Measurements from ENCODE around the gene ZNF827.
A peak's percentile ranks its signal among the peaks of the same experiment; 100 is the strongest.
"Not testable (repeated sequence)": the region's sequence is repeated elsewhere in the genome, so short reads cannot be mapped to it uniquely, and the experiment has no call there.

The ZNF827 gene

DNA sequence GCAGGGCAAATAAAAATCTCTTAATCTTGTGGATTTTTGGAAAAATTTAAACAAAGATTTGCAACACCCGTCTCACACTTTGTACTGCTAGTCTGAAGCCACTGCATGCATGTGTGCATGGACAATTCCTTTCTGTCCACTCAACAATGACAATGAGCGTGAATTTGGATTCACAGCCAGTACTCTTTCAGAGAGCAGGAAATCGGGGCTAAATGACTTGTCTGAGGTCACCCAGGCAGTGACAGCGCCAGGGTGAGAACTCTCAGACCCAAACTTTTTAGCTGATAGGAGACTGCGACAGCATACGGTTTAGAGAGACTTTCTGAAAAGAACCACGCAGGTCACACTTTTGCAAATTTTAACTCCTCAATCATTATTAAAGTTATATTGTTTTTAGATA lies 90.9 kb downstream of the ZNF827 start:
- H3K36me3 Mint-ChIP-seq (ENCODE audit: low read depth): peaks cover 79% of the 10 kb centered on the region
- no peak overlapping the region for H3K27ac Mint-ChIP-seq
- H3K9me3 Mint-ChIP-seq: no peaks in the 10 kb centered on the region

DNA sequence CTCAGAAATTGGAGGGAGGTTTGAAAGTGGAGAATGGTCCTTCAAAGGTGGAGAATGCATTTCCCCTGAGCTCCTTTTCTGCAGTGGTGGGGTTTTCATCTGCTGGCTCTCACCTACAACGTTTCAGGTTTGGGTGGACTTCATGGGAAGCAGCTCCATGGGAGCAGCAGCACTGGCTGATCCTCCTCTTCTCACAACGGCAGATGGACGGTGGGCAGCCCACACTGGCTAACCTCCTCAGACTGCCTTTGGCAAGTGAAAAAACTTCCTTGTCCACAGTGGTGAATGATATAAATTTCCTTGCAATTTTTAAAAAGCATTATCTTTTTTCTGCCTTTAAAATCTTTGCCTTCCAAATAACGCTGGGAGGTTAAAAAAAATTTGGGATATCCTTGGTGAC lies 93.5 kb downstream of the ZNF827 start:
- no peak for DNase-seq
- H3K4me3 Mint-ChIP-seq: no peak overlapping the region
- H3K36me3 Mint-ChIP-seq (ENCODE audit: low read depth): peaks cover 88% of the 10 kb centered on the region
- no peak overlapping the region for H3K27ac Mint-ChIP-seq
- H3K27me3 Mint-ChIP-seq: no peaks in the 10 kb centered on the region
- H3K4me1 Mint-ChIP-seq (ENCODE audit: low read depth): peaks cover 31% of the 10 kb centered on the region
- H3K9me3 Mint-ChIP-seq: no peaks in the 10 kb centered on the region

More for the DNA sequence above, 90.9 kb downstream of the ZNF827 start:
- no peak for DNase-seq
- Mint-ChIP-seq H3K27me3 (no peaks in the 10 kb centered on the region), H3K4me1 (ENCODE audit: low read depth) (peaks cover 25% of the 10 kb centered on the region), H3K4me3 (no peak overlapping the region)

DNA sequence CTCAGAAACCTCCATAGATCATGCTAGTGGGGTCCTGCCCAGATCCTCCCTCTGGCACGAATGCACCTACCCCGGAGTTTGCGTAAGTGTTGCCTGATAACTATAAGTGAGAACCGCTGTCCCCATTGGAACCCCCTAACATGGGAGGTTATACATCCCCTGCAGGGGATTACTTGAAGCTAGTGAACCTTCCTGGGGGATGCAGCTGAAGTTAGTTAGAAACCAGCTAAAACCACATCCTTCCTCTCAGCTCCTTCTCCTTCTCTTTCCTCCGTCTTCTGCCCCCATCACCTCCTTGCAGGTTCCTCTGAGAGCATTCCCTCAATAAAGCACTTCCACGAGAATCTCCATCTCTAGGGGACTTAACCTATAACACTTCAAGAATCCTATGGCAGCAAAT lies 95.0 kb downstream of the ZNF827 start:
- H3K36me3 Mint-ChIP-seq (ENCODE audit: low read depth): peaks cover 91% of the 10 kb centered on the region
- H3K4me1 Mint-ChIP-seq (ENCODE audit: low read depth): peaks cover 36% of the 10 kb centered on the region
- H3K27ac Mint-ChIP-seq: peak overlapping the region; percentile 70
- no peaks in the 10 kb centered on the region for H3K9me3 Mint-ChIP-seq
- H3K4me3 Mint-ChIP-seq: no peak overlapping the region
- no peaks in the 10 kb centered on the region for H3K27me3 Mint-ChIP-seq
- DNase-seq: no peak

- H3K9me3 Mint-ChIP-seq: no peaks in the 10 kb centered on the region
- H3K36me3 Mint-ChIP-seq (ENCODE audit: low read depth): peaks cover 90% of the 10 kb centered on the region
- H3K27ac Mint-ChIP-seq: no peak overlapping the region
- H3K27me3 Mint-ChIP-seq: no peaks in the 10 kb centered on the region
- H3K4me1 Mint-ChIP-seq (ENCODE audit: low read depth): peaks cover 36% of the 10 kb centered on the region
- no peak for DNase-seq
- no peak overlapping the region for H3K4me3 Mint-ChIP-seq
These were observed 95.5 kb downstream of the ZNF827 start for GRCh38 chr4:145843148-145843547.

DNA sequence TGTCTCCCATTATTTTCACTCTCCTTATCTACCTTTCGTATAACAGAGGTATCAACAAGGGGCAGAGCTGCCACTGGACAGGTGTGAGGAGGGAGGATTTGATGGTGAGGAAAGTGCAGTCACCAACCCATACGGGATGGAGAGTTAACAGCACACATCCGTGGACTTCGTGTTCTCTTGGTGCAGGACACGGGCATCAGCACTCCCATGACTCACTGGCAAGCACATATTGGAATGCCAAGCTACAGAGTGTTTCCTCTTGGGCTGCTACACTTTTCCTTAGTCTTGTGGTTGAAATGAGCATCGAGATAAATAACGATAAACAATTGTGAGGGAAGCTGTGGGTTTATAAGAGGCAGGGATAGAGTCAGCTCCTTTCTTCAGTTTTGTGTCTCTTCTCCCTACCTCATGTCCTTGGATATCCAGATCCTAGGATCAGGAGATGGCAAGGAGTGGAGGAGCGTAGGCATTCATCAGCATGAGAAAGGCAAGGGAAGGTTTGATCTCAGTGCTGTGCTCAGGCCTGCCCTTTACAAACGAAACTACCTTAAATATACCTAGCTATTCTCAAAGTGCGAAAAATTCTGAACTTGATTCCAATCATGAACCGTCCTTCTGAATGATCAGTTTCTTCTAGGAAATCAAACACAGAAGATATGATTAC lies 96.3 kb downstream of the ZNF827 start:
- no peak overlapping the region for H3K27ac Mint-ChIP-seq
- no peak for DNase-seq

DNA sequence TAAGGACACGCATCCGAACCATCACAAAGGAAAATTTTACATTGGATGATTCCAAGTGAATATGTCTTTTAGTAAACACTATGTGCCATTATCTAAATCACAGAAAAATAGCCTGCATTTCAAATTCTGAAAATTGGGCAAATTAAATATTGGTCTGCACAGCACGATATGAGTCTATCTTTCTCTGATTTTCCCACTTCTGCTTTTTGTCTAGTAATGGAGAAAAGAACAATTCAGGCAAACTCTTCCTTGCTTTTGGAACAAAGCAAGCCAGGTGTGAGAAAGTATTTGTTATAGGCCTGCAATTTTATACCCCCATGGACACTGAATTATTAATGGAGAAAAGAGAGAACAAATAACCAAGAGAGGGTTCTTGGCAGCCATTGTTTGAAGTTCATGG lies 97.8 kb downstream of the ZNF827 start:
- H3K27me3 Mint-ChIP-seq: no peaks in the 10 kb centered on the region
- no peaks in the 10 kb centered on the region for H3K9me3 Mint-ChIP-seq
- H3K27ac Mint-ChIP-seq: no peak overlapping the region
- H3K4me3 Mint-ChIP-seq: no peak overlapping the region
- H3K36me3 Mint-ChIP-seq (ENCODE audit: low read depth): peaks cover 78% of the 10 kb centered on the region
- H3K4me1 Mint-ChIP-seq (ENCODE audit: low read depth): peaks cover 34% of the 10 kb centered on the region
- DNase-seq: no peak

More for the DNA sequence above, 96.3 kb downstream of the ZNF827 start:
- H3K27me3 Mint-ChIP-seq: no peaks in the 10 kb centered on the region
- peaks cover 82% of the 10 kb centered on the region for H3K36me3 Mint-ChIP-seq (ENCODE audit: low read depth)
- H3K9me3 Mint-ChIP-seq: no peaks in the 10 kb centered on the region
- peaks cover 36% of the 10 kb centered on the region for H3K4me1 Mint-ChIP-seq (ENCODE audit: low read depth)
- H3K4me3 Mint-ChIP-seq: no peak overlapping the region

GRCh38 chr4:145840162-145840768 lies 98.4 kb downstream of the ZNF827 start:
- no peak for DNase-seq
- peaks cover 32% of the 10 kb centered on the region for H3K4me1 Mint-ChIP-seq (ENCODE audit: low read depth)
- H3K4me3 Mint-ChIP-seq: no peak overlapping the region
- peak overlapping the region; percentile 47 for H3K27ac Mint-ChIP-seq
- no peaks in the 10 kb centered on the region for H3K27me3 Mint-ChIP-seq
- peaks cover 73% of the 10 kb centered on the region for H3K36me3 Mint-ChIP-seq (ENCODE audit: low read depth)
- H3K9me3 Mint-ChIP-seq: no peaks in the 10 kb centered on the region

GRCh38 chr4:145839151-145839550 lies 99.5 kb downstream of the ZNF827 start:
- DNase-seq: no peak

GRCh38 chr4:145832384-145832783 lies 106.2 kb downstream of the ZNF827 start:
- Mint-ChIP-seq H3K27ac (peak overlapping the region; percentile 41), H3K36me3 (ENCODE audit: low read depth) (peaks cover 60% of the 10 kb centered on the region), H3K4me1 (ENCODE audit: low read depth) (peaks cover 56% of the 10 kb centered on the region)
- not testable (repeated sequence) for H3K9me3 Mint-ChIP-seq, DNase-seq, H3K4me3 Mint-ChIP-seq, H3K27me3 Mint-ChIP-seq

More at GRCh38 chr4:145839151-145839550, 99.5 kb downstream of the ZNF827 start:
- H3K36me3 Mint-ChIP-seq (ENCODE audit: low read depth): peaks cover 70% of the 10 kb centered on the region
- no peak overlapping the region for H3K4me3 Mint-ChIP-seq
- H3K27me3 Mint-ChIP-seq: no peaks in the 10 kb centered on the region
- H3K9me3 Mint-ChIP-seq: no peaks in the 10 kb centered on the region
- H3K27ac Mint-ChIP-seq: no peak overlapping the region
- peaks cover 25% of the 10 kb centered on the region for H3K4me1 Mint-ChIP-seq (ENCODE audit: low read depth)

DNA sequence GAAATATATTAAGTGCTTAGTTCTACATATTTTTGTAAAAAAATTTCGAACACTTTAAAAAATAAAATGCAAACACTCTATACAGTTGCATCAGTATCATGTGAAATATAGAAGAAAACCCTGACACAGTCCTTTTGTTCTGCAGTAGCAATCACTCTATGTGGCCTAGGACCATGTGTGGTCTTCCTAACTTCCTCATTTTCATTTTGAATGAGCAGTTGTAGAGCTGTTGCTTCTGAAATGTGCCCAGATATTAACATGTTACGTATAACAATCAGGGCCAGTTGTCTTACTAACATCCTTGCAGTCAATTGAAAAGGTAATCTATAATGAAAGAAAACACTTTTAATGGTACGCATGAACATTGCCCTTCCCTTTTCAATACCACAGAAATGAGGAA lies 107.9 kb downstream of the ZNF827 start:
- Mint-ChIP-seq H3K36me3 (ENCODE audit: low read depth) (peaks cover 70% of the 10 kb centered on the region), H3K4me3 (no peak overlapping the region), H3K27ac (peak overlapping the region; percentile 66), H3K4me1 (ENCODE audit: low read depth) (peaks cover 57% of the 10 kb centered on the region), H3K9me3 (no peaks in the 10 kb centered on the region), H3K27me3 (no peaks in the 10 kb centered on the region)
- no peak for DNase-seq

DNA sequence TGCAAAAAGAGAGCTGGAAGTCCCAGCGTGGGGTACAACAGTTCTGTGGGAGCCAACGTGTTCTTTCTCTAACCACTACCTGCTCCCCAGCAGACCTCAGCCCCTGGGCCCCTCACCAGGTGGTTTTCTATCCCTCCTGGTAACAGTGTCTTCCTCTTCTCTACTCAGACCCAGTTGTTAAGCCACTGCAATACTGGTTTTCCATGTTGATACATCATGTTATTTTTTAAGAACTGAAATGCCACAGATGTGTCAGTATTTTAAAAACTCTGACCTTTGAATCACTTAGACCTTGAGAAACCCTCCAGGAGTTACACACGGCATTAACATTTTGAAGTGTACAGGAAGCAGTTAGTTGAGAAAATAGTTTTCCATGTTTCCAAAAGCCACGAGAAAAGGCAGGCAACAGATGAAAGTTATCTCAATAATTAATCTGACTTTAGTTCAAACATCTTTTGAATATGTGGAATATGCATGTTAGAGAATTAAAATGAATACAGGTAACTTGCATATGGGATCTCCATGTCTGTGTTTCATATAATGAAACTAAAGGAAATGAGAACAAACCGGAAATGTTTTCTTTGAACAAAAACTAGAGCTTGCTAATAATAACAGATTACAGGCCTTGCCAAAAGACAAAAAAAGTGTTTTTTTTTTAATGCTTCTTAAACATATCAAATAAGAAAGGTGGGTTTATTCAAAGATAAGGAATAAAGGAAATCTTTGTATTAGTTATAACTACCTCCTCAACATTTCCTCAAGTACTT lies 108.8 kb downstream of the ZNF827 start:
- peak; percentile 54 for DNase-seq
- Mint-ChIP-seq H3K4me1 (ENCODE audit: low read depth) (peaks cover 57% of the 10 kb centered on the region), H3K27ac (peak overlapping the region; percentile 95), H3K36me3 (ENCODE audit: low read depth) (peaks cover 77% of the 10 kb centered on the region), H3K9me3 (no peaks in the 10 kb centered on the region), H3K27me3 (no peaks in the 10 kb centered on the region), H3K4me3 (peak overlapping the region; percentile 56)

- Mint-ChIP-seq H3K9me3 (no peaks in the 10 kb centered on the region), H3K4me3 (peak overlapping the region; percentile 56), H3K4me1 (ENCODE audit: low read depth) (peaks cover 61% of the 10 kb centered on the region), H3K27ac (peak overlapping the region; percentile 95), H3K36me3 (ENCODE audit: low read depth) (peaks cover 80% of the 10 kb centered on the region), H3K27me3 (no peaks in the 10 kb centered on the region)
- DNase-seq: no peak
These were observed 109.7 kb downstream of the ZNF827 start for GRCh38 chr4:145828802-145829485.

- no peak for DNase-seq
- H3K27me3 Mint-ChIP-seq: no peaks in the 10 kb centered on the region
- H3K9me3 Mint-ChIP-seq: no peaks in the 10 kb centered on the region
- H3K27ac Mint-ChIP-seq: peak overlapping the region; percentile 55
- H3K36me3 Mint-ChIP-seq (ENCODE audit: low read depth): peaks cover 83% of the 10 kb centered on the region
- H3K4me1 Mint-ChIP-seq (ENCODE audit: low read depth): peaks cover 59% of the 10 kb centered on the region
- no peak overlapping the region for H3K4me3 Mint-ChIP-seq
These were observed 110.7 kb downstream of the ZNF827 start for GRCh38 chr4:145827885-145828284.

DNA sequence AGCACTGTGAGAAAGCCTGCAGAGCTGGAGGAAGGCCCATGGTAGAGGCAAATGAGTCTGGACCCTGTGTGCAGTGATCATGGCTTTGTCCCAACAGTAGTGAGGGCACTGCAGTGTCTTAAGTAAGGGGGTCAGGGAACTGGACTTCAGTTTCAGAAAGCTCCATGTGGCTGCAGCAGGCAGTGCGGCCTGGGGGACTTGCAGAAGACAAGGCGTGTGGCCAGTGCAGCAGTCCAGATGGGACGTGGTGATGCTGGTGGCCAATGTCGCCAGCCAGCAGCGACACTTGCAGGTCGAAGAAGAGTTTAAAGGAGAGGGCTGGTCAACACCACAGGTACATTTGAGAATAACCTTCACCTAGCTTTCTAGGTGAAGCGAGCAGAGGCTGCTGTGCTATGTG lies 113.4 kb downstream of the ZNF827 start:
- H3K36me3 Mint-ChIP-seq (ENCODE audit: low read depth): peaks cover 91% of the 10 kb centered on the region
- H3K27ac Mint-ChIP-seq: no peak overlapping the region
- DNase-seq: no peak
- no peaks in the 10 kb centered on the region for H3K9me3 Mint-ChIP-seq
- H3K4me1 Mint-ChIP-seq (ENCODE audit: low read depth): peaks cover 48% of the 10 kb centered on the region
- no peaks in the 10 kb centered on the region for H3K27me3 Mint-ChIP-seq
- H3K4me3 Mint-ChIP-seq: no peak overlapping the region
